SU-DHL-6 (cell line): ENCODE results near the gene MYL9.

Source experiments
- H2AFZ ChIP-seq: fragments of 200-600 bp; sonication (generic); 2 replicates; pipeline ENCODE4 v1.6.1; 2014; ENCODE audit warnings: low read depth, mild to moderate bottlenecking, moderate library complexity, mixed read lengths, antibody characterized with exemption, low read length; ENCODE audit not compliant: severe bottlenecking
- H3F3A ChIP-seq: fragments of 200-600 bp; shearing (Covaris generic); 2 replicates; pipeline ENCODE4 v1.6.0; 2016; ENCODE audit warnings: antibody characterized with exemption, mild to moderate bottlenecking; ENCODE audit not compliant: insufficient read depth
- H3K27ac ChIP-seq: fragments of 200-600 bp; sonication (generic); 2 replicates; pipeline ENCODE4 v1.5.1; 2016; ENCODE audit warnings: low read depth, mild to moderate bottlenecking, low read length, moderate library complexity, mixed read lengths
- H3K27me3 ChIP-seq: fragments of 200-600 bp; sonication (generic), shearing (Covaris generic); 2 replicates; pipeline ENCODE4 v1.6.0; 2014; ENCODE audit warnings: mild to moderate bottlenecking, low read length
- H3K36me3 ChIP-seq: fragments of 200-600 bp; sonication (generic); 2 replicates; pipeline ENCODE4 v1.6.1; 2014; ENCODE audit warnings: mild to moderate bottlenecking, low read length, mixed read lengths
- H3K4me2 ChIP-seq: fragments of 300-600, 200-600 bp; shearing (Covaris generic), sonication (generic); 2 replicates; pipeline ENCODE4 v1.6.0; 2014; ENCODE audit warnings: low read length, low read depth, mild to moderate bottlenecking; ENCODE audit not compliant: poor library complexity, severe bottlenecking
- H3K4me3 ChIP-seq: fragments of 200-600 bp; sonication (generic); 2 replicates; pipeline ENCODE4 v1.5.1; 2014; ENCODE audit warnings: antibody characterized with exemption, low read length, mild to moderate bottlenecking, mixed read lengths; ENCODE audit not compliant: insufficient read depth, poor library complexity, severe bottlenecking
- H3K79me2 ChIP-seq: fragments of 200-600 bp; sonication (generic); 2 replicates; pipeline ENCODE4 v1.6.1; 2014; ENCODE audit warnings: mild to moderate bottlenecking, low read length, moderate library complexity; ENCODE audit not compliant: insufficient read depth
- H3K9ac ChIP-seq: fragments of 200-600 bp; sonication (generic); 2 replicates; pipeline ENCODE4 v1.7.0; 2014; ENCODE audit warnings: mild to moderate bottlenecking, low read length
- H3K9me2 ChIP-seq: fragments of 200-600 bp; sonication (generic); replicated peaks from 2 replicates; pipeline ENCODE4 v1.6.1; 2014; ENCODE audit warnings: low read length; ENCODE audit not compliant: insufficient read depth
- H3K9me3 ChIP-seq: fragments of 200-600 bp; sonication (generic); 2 replicates; pipeline ENCODE4 v1.6.1; 2014; ENCODE audit warnings: low read length, mixed read lengths; ENCODE audit not compliant: insufficient read depth
- H4K20me1 ChIP-seq: fragments of 200-600 bp; sonication (generic); 2 replicates; pipeline ENCODE4 v1.6.1; 2014; ENCODE audit warnings: low read depth, mild to moderate bottlenecking, antibody characterized with exemption, low read length, moderate library complexity, mixed read lengths
- EZH2phosphoT487 ChIP-seq: fragments of 200-600 bp; sonication (generic), shearing (Covaris generic); conservative IDR thresholded peaks from 2 replicates; pipeline ENCODE4 v1.6.1; 2018; ENCODE audit warnings: mild to moderate bottlenecking, antibody characterized with exemption, low read length, moderate library complexity, mixed read lengths
- TF ChIP-seq, protein P1 (sequence below): fragments of 200-600 bp; sonication (generic); IDR thresholded peaks from one replicate; pipeline ENCODE4 v1.5.1; 2017; ENCODE audit warnings: antibody characterized with exemption, mild to moderate bottlenecking, low read length, moderate library complexity; ENCODE audit not compliant: insufficient read depth, poor library complexity, severe bottlenecking

The MYL9 gene

GRCh38 chr20:36549628-36549941 lies 8.3 kb downstream of the MYL9 start:
- Histone ChIP-seq H3K27ac (no peak overlapping the region), H3K4me2 (no peak overlapping the region), H3F3A (no peaks in the 10 kb centered on the region), H4K20me1 (no peaks in the 10 kb centered on the region), H3K9me2 (no peaks in the 10 kb centered on the region), H3K79me2 (no peaks in the 10 kb centered on the region), H2AFZ (no peak overlapping the region), H3K9ac (no peak overlapping the region), H3K27me3 (no peaks in the 10 kb centered on the region), H3K36me3 (no peaks in the 10 kb centered on the region), H3K4me3 (no peak overlapping the region), H3K9me3 (no peaks in the 10 kb centered on the region)
- TF ChIP-seq, protein P1, sequence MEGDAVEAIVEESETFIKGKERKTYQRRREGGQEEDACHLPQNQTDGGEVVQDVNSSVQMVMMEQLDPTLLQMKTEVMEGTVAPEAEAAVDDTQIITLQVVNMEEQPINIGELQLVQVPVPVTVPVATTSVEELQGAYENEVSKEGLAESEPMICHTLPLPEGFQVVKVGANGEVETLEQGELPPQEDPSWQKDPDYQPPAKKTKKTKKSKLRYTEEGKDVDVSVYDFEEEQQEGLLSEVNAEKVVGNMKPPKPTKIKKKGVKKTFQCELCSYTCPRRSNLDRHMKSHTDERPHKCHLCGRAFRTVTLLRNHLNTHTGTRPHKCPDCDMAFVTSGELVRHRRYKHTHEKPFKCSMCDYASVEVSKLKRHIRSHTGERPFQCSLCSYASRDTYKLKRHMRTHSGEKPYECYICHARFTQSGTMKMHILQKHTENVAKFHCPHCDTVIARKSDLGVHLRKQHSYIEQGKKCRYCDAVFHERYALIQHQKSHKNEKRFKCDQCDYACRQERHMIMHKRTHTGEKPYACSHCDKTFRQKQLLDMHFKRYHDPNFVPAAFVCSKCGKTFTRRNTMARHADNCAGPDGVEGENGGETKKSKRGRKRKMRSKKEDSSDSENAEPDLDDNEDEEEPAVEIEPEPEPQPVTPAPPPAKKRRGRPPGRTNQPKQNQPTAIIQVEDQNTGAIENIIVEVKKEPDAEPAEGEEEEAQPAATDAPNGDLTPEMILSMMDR, result no peak
- no peak for TF ChIP-seq EZH2phosphoT487

GRCh38 chr20:36549942-36550789 lies 8.8 kb downstream of the MYL9 start:
- H3K9me2 ChIP-seq, result no peaks in the 10 kb centered on the region
- no peak overlapping the region for H3K4me3 ChIP-seq
- no peak overlapping the region for H3K4me2 ChIP-seq
- TF ChIP-seq, protein P1, result no peak
- no peak overlapping the region for H3K9ac ChIP-seq
- H3F3A ChIP-seq, result no peaks in the 10 kb centered on the region
- H3K27me3 ChIP-seq, result no peaks in the 10 kb centered on the region
- no peaks in the 10 kb centered on the region for H3K79me2 ChIP-seq
- H2AFZ ChIP-seq, result no peak overlapping the region
- H3K36me3 ChIP-seq, result no peaks in the 10 kb centered on the region
- H3K27ac ChIP-seq, result no peak overlapping the region
- H4K20me1 ChIP-seq, result no peaks in the 10 kb centered on the region
- no peaks in the 10 kb centered on the region for H3K9me3 ChIP-seq

DNA sequence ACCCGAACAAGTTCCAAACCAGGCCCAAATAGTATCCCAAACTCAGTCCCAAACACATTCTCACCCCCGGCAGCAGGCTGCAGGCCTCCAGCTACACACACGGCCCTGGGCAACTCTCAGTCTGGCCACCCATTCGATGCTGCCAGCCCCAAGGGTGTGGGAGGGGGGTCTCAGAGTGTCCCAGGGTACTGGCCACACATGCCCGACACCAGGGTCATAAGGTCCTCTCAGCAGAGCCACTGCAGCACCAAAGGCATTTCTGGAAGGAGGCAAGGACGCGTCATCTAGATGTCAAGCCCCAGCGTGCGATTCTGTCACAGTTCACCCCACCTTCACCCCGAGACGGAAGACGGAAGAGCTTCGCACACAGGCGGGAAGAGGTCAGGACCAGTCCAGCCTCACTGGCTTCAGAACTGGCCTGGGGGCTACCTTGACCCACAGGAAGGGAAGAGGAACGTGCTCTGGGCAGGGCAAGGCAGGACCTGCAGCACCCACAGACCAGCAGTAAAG lies 9.5 kb downstream of the MYL9 start:
- H3K27ac ChIP-seq, result no peak overlapping the region
- TF ChIP-seq EZH2phosphoT487, result no peak
- TF ChIP-seq, protein P1, result no peak
- H3K9me3 ChIP-seq, result no peaks in the 10 kb centered on the region
- H3F3A ChIP-seq, result no peaks in the 10 kb centered on the region
- H3K4me3 ChIP-seq, result no peak overlapping the region
- H3K79me2 ChIP-seq, result no peaks in the 10 kb centered on the region
- no peak overlapping the region for H3K4me2 ChIP-seq
- no peaks in the 10 kb centered on the region for H3K9me2 ChIP-seq
- no peak overlapping the region for H3K9ac ChIP-seq
- H4K20me1 ChIP-seq, result no peaks in the 10 kb centered on the region
- no peak overlapping the region for H2AFZ ChIP-seq
- H3K27me3 ChIP-seq, result no peaks in the 10 kb centered on the region
- H3K36me3 ChIP-seq, result no peaks in the 10 kb centered on the region
